Common myeloid progenitor, CD34-positive (primary cell): ENCODE measurements around the gene IDI2.
"Not testable (repeated sequence)": the region's sequence is repeated elsewhere in the genome, so short reads cannot be mapped to it uniquely, and the experiment has no call there.

Experiments used
- CTCF ChIA-PET: fragments of 350-600 bp; sonication (Branson Sonifier 250); formaldehyde crosslinking; loops from one replicate; lab custom pipeline; 2021; ENCODE audit warnings: antibody characterized with exemption; lab: Charles Lee
- POLR2A ChIA-PET: fragments of 350-600 bp; sonication (Branson Sonifier 250); formaldehyde crosslinking; loops from one replicate; lab custom pipeline; 2021; ENCODE audit warnings: antibody characterized with exemption; lab: Charles Lee
- DNase-seq, 3 donors: peaks; one replicate each; pipeline versions ENCODE4 v3.0.0 to v3.0.0-alpha.2; 2013
- H3K27ac ChIP-seq, 2 experiments: 1 replicate in 1 of 2; 2 replicates in 1 of 2; pipeline ENCODE4 v1.7.0; 2013; ENCODE audit warnings: inconsistent platforms in 2 of 2, low read length in 2 of 2, mild to moderate bottlenecking in 2 of 2, low read depth in 1 of 2, moderate library complexity in 1 of 2; ENCODE audit not compliant: severe bottlenecking in 2 of 2, insufficient read depth in 1 of 2, poor library complexity in 1 of 2
- H3K27me3 ChIP-seq, 5 experiments: replicated peaks in 2 of 5; 1 replicate in 3 of 5; 2 replicates in 2 of 5; pipeline versions ENCODE4 v1.6.1 to v1.7.0; 2013; ENCODE audit warnings: low read length in 4 of 5, mild to moderate bottlenecking in 2 of 5, moderate library complexity in 2 of 5, inconsistent platforms in 1 of 5; ENCODE audit not compliant: insufficient read depth in 5 of 5, control insufficient read depth in 4 of 5
- H3K36me3 ChIP-seq, 4 experiments: 1 replicate in 2 of 4; 2 replicates in 2 of 4; pipeline versions ENCODE4 v1.6.1 to v1.7.0; 2013; ENCODE audit warnings: low read length in 3 of 4, control low read depth in 1 of 4, mild to moderate bottlenecking in 1 of 4; ENCODE audit not compliant: control insufficient read depth in 4 of 4, insufficient read depth in 4 of 4
- H3K4me1 ChIP-seq, 4 experiments: 1 replicate in 3 of 4; 2 replicates in 1 of 4; pipeline versions ENCODE4 v1.6.1 to v1.7.1; 2013; ENCODE audit warnings: low read length in 3 of 4, mild to moderate bottlenecking in 3 of 4, control low read depth in 1 of 4, inconsistent platforms in 1 of 4, moderate library complexity in 1 of 4; ENCODE audit not compliant: control insufficient read depth in 4 of 4, insufficient read depth in 4 of 4; ENCODE audit errors: control extremely low read depth in 1 of 4
- H3K4me3 ChIP-seq, 7 experiments: 1 replicate in 4 of 7; 2 replicates in 3 of 7; pipeline versions ENCODE4 v1.5.1 to v1.7.0; 2013; ENCODE audit warnings: mild to moderate bottlenecking in 7 of 7, low read length in 6 of 7, moderate library complexity in 6 of 7, inconsistent platforms in 2 of 7, low read depth in 2 of 7, control low read depth in 1 of 7; ENCODE audit not compliant: insufficient read depth in 4 of 7, control insufficient read depth in 1 of 7; ENCODE audit errors: extremely low read depth in 1 of 7
- H3K9me3 ChIP-seq, 5 experiments: 1 replicate in 4 of 5; 2 replicates in 1 of 5; pipeline versions ENCODE4 v1.6.1 to v1.7.1; 2013; ENCODE audit warnings: low read length in 4 of 5, mild to moderate bottlenecking in 2 of 5, inconsistent platforms in 1 of 5, low read depth in 1 of 5, moderate library complexity in 1 of 5; ENCODE audit not compliant: control insufficient read depth in 4 of 5, insufficient read depth in 2 of 5; ENCODE audit errors: control extremely low read depth in 1 of 5
- WGBS: methylation state at CpG from one replicate; pipeline ENCODE4 v1.1.5; 2013; ENCODE audit not compliant: insufficient coverage; 5-methylcytosine and 5-hydroxymethylcytosine counted together

IDI2 gene

DNA sequence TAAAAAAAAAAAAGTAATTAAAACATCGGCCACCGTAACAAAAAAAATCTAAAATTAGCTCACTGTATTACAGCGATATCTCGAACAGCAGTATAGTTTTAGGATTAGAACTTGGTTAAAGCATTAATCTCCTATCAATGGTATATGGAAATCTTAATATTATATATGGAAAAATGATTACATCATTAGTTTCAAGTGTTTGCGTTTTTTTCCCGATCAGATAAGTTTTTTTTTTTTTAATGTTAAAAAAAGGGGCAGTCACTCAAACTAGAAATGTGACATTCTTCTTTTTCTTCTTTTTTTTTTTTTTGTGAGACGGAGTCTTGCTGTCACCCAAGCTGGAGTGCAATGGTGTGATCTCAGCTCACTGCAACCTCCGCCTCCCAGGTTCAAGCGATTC, 15.9 kb upstream of the IDI2 start:
- no peak for DNase-seq
- POLR2A ChIA-PET = interaction anchor here (1.2 kb wide), 1 partner anchor 35 kb away, joined by 4 read pairs; no protein-coding TSS in a partner anchor
- peaks cover 6 to 61% (median 28%) of the 10 kb centered on the region in 4 experiments for H3K36me3 ChIP-seq

DNA sequence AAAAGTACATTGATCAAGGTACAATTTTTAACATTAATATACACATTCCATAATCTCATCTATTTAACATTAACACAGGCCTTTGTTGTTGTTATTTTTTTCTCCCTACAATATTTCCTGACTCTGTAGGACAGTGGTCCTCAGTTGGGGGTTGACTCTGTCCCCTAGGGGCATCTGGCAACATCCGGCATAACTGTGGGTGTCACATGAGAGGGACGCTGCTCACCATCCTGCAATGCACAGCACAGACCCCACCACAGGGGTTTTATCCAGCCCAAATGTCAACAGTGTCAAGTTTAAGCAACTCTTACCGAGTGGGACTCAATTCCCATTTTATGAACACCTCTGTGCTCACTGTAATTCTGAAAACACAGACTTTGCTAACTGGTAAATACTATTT, 14.5 kb upstream of the IDI2 start:
- Histone ChIP-seq H3K36me3 (peaks cover 6 to 57% (median 29%) of the 10 kb centered on the region in 4 experiments), H3K27ac (no peak overlapping the region), H3K4me3 (no peak overlapping the region), H3K4me1 (peaks cover 11 to 23% (median 18%) of the 10 kb centered on the region in 4 experiments), H3K27me3 (no peaks in the 10 kb centered on the region), H3K9me3 (no peaks in the 10 kb centered on the region)
- CTCF ChIA-PET = no interaction called here
- POLR2A ChIA-PET = no interaction called here
- 92% methylated on average over 2 of the region's 3 CpGs for WGBS
- no peak for DNase-seq

More for the DNA sequence above, 15.9 kb upstream of the IDI2 start:
- Histone ChIP-seq H3K27ac (no peak overlapping the region), H3K9me3 (no peaks in the 10 kb centered on the region), H3K27me3 (no peaks in the 10 kb centered on the region), H3K4me3 (no peak overlapping the region), H3K4me1 (peaks cover 11 to 35% (median 20%) of the 10 kb centered on the region in 4 experiments)
- CTCF ChIA-PET = no interaction called here
- WGBS = no CpG with 5 or more reads among the region's 9 CpGs

DNA sequence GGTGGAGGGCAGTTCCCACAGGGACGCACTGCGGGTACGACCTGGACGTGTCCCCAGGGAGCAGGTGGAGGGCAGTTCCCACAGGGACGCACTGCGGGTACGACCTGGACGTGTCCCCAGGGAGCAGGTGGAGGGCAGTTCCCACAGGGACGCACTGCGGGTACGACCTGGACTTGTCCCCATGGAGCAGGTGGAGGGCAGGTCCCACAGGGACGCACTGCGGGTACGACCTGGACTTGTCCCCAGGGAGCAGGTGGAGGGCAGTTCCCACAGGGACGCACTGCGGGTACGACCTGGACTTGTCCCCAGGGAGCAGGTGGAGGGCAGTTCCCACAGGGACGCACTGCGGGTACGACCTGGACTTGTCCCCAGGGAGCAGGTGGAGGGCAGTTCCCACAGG, 13.1 kb upstream of the IDI2 start:
- CTCF ChIA-PET, H3K27me3 ChIP-seq, H3K4me1 ChIP-seq, POLR2A ChIA-PET, DNase-seq, H3K9me3 ChIP-seq, H3K4me3 ChIP-seq, H3K27ac ChIP-seq: not testable (repeated sequence)
- 78% methylated on average over 3 of the region's 20 CpGs for WGBS
- H3K36me3 ChIP-seq = peaks cover 6 to 49% (median 29%) of the 10 kb centered on the region in 4 experiments

DNA sequence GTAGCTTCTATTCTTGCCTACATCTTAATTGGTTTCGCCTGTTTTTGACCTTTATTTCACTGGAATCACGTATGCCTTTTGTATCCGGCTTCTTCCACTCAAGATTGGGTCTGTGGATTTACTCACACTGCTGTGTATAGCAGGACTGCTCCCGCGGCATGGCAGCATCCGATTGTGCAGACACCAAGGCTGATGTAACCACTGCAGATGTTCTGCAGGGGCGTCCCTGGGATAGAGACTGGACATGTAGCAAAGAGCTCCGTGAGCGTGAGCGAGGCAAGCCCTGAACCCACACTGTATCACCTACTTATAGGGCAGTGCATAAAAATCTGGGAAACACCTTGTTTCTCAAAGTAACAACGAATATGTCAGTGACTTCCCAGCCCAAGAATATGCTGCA, 11.4 kb upstream of the IDI2 start:
- no peak overlapping the region for H3K4me3 ChIP-seq
- DNase-seq = no peak
- ChIA-PET POLR2A (no interaction called here), CTCF (interaction anchor here (1.2 kb wide), 1 partner anchor 20 kb away, joined by 3 read pairs; no protein-coding TSS in a partner anchor)
- H3K4me1 ChIP-seq = no peaks in the 10 kb centered on the region
- no peaks in the 10 kb centered on the region for H3K9me3 ChIP-seq
- H3K27me3 ChIP-seq = no peaks in the 10 kb centered on the region
- 95% methylated on average over 8 of the region's 11 CpGs for WGBS
- peaks cover 3 to 38% (median 22%) of the 10 kb centered on the region in 4 experiments for H3K36me3 ChIP-seq
- no peak overlapping the region for H3K27ac ChIP-seq

DNA sequence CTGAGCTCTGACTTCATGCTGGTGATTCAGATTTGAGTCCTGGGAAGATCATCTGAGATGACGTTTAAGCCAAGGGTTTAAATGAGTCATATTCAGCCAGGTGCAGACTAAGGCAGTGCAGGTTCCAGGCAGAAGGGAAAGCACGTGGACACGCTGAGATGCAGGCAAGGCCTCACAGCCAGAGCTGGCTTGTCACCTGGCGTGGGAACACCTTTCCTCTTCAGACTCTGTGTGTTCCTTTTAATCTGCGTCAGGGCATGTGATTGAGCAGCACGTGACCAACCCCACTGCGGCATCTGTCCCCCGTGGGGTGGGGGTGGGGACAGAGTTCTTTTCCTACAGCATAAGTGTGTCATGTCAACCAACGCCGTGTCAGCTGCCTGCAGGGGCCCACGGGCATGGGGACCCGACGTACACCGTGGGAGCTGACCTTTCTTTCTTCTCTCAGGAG, 10.7 kb upstream of the IDI2 start:
- no peak overlapping the region for H3K27ac ChIP-seq
- H3K36me3 ChIP-seq = peaks cover 3 to 31% (median 20%) of the 10 kb centered on the region in 4 experiments
- 93% methylated on average over 13 of the region's 14 CpGs for WGBS
- CTCF ChIA-PET = interaction anchor here (0.7 to 1.5 kb wide), 3 partner anchors 10 to 20 kb away, joined by 3 read pairs; no protein-coding TSS in a partner anchor
- POLR2A ChIA-PET = interaction anchor here (0.8 kb wide), 1 partner anchor 12 kb away, joined by 3 read pairs; no protein-coding TSS in a partner anchor
- H3K9me3 ChIP-seq = no peaks in the 10 kb centered on the region
- H3K27me3 ChIP-seq = no peaks in the 10 kb centered on the region
- H3K4me3 ChIP-seq = no peak overlapping the region
- H3K4me1 ChIP-seq = no peaks in the 10 kb centered on the region
- DNase-seq = no peak

DNA sequence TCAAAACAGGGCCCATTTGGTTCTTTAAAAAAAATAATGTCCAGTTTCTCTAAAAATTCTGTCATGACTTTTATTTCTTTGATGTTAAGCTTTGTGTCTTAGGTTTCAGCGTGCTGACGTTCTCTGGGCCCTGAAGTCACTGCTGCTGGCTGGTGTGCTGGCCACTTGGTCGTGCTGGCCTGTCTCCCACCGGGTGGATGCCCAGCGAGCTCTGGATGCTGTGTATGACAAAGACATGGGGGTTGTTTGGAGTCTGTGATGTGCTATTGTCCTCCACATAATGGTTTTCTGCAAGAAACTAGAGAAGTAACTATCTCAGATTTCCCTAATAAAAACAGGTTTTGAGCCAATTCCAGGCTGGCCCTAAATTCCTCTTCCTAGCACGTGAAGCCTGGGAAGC, 9.5 kb upstream of the IDI2 start:
- no peak overlapping the region for H3K27ac ChIP-seq
- ChIA-PET CTCF (interaction anchor here (1.1 to 1.5 kb wide), 2 partner anchors 8 to 85 kb away, joined by 3 read pairs; no protein-coding TSS in a partner anchor), POLR2A (no interaction called here)

DNA sequence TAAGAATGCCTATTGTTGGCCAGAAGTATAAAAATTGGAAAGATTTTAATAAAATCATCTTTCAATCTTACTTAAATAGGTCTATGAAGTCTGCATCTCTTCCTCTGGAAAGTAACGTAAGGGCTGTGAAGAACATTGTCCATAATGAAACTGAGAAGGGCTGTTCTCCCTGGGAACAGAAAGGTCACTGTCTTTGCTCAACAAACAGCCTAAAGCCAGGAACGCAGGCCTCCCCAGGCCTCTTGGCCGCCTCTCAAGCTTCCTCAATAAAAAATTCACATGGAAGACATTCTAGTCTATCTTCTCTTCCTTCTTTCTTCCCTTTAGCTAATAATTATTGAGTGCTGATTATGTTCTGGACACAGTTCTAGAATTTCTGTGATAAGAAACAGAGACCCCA, 9.1 kb upstream of the IDI2 start:
- ChIA-PET CTCF (interaction anchor here (1.1 to 1.5 kb wide), 2 partner anchors 8 to 85 kb away, joined by 3 read pairs; no protein-coding TSS in a partner anchor), POLR2A (no interaction called here)
- H3K27me3 ChIP-seq = no peaks in the 10 kb centered on the region
- H3K36me3 ChIP-seq = peaks cover 0 to 15% (median 11%) of the 10 kb centered on the region in 4 experiments
- no peak overlapping the region for H3K4me3 ChIP-seq
- no peaks in the 10 kb centered on the region for H3K9me3 ChIP-seq
- WGBS = no CpG with 5 or more reads among the region's 3 CpGs
- DNase-seq = no peak
- no peak overlapping the region for H3K27ac ChIP-seq
- no peaks in the 10 kb centered on the region for H3K4me1 ChIP-seq

More for the DNA sequence above, 9.5 kb upstream of the IDI2 start:
- Histone ChIP-seq H3K36me3 (peaks cover 0 to 19% (median 14%) of the 10 kb centered on the region in 4 experiments), H3K9me3 (no peaks in the 10 kb centered on the region), H3K4me3 (no peak overlapping the region), H3K4me1 (no peaks in the 10 kb centered on the region), H3K27me3 (no peaks in the 10 kb centered on the region)
- 90% methylated on average over 4 of the region's 6 CpGs for WGBS
- DNase-seq = no peak
